ENCODE results near the gene ZSWIM8. TPM values are rescaled to one million over a fixed set of nuclear protein-coding genes. Genes with fewer than 3 reads are reported as not detected.
A peak's percentile ranks its signal among the peaks of the same experiment; 100 is the strongest.

Gene ZSWIM8
- polyA plus RNA-seq, 4 donors, result 44.5 to 465 (median 170) TPM

DNA sequence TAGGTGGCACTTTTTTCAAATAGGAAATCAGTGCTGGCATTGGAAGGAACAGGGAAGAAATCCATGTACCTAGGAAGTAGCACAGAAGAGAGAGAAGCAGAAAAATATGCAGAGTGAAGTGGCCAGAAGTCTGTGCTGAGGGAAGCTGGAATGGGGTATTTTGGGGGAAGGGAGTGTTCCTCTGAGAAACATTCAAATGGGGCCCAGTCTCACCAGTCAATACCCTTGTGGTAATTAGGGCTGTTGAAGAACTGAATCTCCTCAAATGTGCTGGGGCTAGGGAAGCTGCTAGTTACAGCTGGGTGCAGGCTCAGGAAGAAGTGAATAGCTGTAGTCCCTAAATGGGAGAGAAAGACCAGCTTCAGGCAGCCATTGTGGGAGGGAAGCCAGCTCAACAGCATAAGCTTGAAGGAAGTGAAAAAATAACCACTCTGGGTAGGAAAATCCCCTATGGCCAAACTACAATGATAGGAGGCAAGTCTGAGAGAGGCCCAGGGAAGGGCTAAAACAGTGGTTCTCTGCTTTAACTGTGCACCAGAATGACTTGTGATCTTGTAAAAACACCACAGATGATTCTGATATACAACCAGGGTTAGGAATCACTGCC is 18.4 kb downstream of the ZSWIM8 start:
- DNase-seq, result no peak
- Histone ChIP-seq H3K4me1 (ENCODE audit: control insufficient read depth in 3 of 3, insufficient read depth in 2 of 3, low read depth in 1 of 3, low read length in 2 of 3) (no peaks in the 10 kb centered on the region), H3K27me3 (ENCODE audit: control insufficient read depth in 3 of 3, insufficient read depth in 3 of 3, low read length in 3 of 3) (no peaks in the 10 kb centered on the region), H3K27ac (ENCODE audit: low read depth in 1 of 3, low read length in 2 of 3) (no peak overlapping the region), H3K9me3 (ENCODE audit: control insufficient read depth in 2 of 2, insufficient read depth in 1 of 2, low read depth in 1 of 2, low read length in 1 of 2) (no peaks in the 10 kb centered on the region), H3K4me3 (ENCODE audit: low read depth in 1 of 3, low read length in 3 of 3) (no peak overlapping the region), H3K36me3 (ENCODE audit: control insufficient read depth in 3 of 3, insufficient read depth in 2 of 3, low read depth in 1 of 3, low read length in 3 of 3) (peaks cover 25 to 96% (median 32%) of the 10 kb centered on the region in 3 donors)
- no peak for FAIRE-seq

DNA sequence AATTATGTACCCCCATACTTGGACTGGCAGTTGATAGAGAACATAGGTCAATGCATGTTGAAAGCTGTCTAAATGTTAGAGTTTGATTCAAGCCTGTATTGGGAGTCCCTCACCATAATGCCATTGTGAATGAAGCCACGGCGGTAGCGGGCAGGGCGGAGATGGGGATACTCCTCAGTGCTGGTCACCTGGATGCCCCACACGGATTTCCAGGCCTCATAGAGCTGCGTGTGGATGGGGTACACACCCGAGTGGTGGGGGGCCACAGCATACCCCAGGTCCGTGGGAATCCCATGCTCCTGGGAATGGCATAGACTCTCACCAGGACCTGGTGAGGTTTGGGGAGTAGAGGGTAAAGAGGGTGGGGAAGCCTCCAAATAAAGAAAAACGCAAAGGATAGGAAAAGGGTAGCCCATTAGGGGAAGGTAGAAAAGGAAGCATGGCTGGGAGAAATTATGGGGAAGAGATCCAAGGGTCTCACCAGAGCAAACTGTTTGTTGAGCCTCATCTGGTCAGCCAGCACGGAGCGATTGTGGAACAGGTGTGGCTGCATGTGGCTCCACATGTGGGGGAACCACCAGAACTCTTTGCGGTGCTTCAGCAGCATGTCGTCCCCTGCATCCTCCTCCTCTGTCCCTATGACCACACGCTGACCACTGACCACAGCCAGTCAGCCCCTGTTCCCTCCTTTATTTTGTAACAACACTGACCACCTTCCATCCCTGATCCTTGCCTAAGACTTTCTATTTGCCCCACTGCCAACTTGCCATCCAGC is 21.0 kb downstream of the ZSWIM8 start:
- 92 to 94% (median 93%) methylated on average over 14 of the region's 14 CpGs for WGBS, 3 donors
- H3K36me3 ChIP-seq (ENCODE audit: control insufficient read depth in 3 of 3, insufficient read depth in 2 of 3, low read depth in 1 of 3, low read length in 3 of 3), result peaks cover 7 to 78% (median 24%) of the 10 kb centered on the region in 3 donors
- DNase-seq (no peak), FAIRE-seq (no peak)
- peaks cover 0 to 4% (median 3%) of the 10 kb centered on the region in 3 donors for H3K4me1 ChIP-seq (ENCODE audit: control insufficient read depth in 3 of 3, insufficient read depth in 2 of 3, low read depth in 1 of 3, low read length in 2 of 3)
- no peak overlapping the region for H3K27ac ChIP-seq (ENCODE audit: low read depth in 1 of 3, low read length in 2 of 3)
- no peaks in the 10 kb centered on the region for H3K27me3 ChIP-seq (ENCODE audit: control insufficient read depth in 3 of 3, insufficient read depth in 3 of 3, low read length in 3 of 3)
- no peaks in the 10 kb centered on the region for H3K9me3 ChIP-seq (ENCODE audit: control insufficient read depth in 2 of 2, insufficient read depth in 1 of 2, low read depth in 1 of 2, low read length in 1 of 2)
- no peak overlapping the region for H3K4me3 ChIP-seq (ENCODE audit: low read depth in 1 of 3, low read length in 3 of 3)

DNA sequence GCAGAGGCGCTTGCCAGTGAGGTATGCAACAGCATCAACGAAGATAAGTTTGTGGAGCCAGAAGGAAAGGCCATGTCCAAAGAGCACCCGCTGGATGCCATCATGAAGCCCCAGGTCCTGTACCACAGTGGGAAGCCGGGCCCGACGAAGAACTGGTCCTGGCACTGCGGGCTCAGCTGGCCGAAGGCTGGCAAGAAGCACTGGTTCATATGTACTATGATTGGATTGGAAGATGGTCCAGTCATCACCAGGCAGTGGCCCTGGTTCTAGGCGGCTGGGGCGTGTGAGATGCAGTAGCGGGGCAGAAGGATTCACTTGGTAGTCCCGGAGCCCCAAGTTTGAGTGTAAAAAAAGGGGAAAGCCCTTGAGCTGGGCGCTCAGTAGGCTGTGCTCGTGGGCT is 22.1 kb downstream of the ZSWIM8 start:
- no peak for DNase-seq

GRCh38 chr10:73808021-73808815 is 22.8 kb downstream of the ZSWIM8 start:
- Histone ChIP-seq H3K27ac (ENCODE audit: low read depth in 1 of 3, low read length in 2 of 3) (no peak overlapping the region), H3K4me3 (ENCODE audit: low read depth in 1 of 3, low read length in 3 of 3) (no peak overlapping the region), H3K36me3 (ENCODE audit: control insufficient read depth in 3 of 3, insufficient read depth in 2 of 3, low read depth in 1 of 3, low read length in 3 of 3) (peaks cover 7 to 67% (median 15%) of the 10 kb centered on the region in 3 donors), H3K27me3 (ENCODE audit: control insufficient read depth in 3 of 3, insufficient read depth in 3 of 3, low read length in 3 of 3) (no peaks in the 10 kb centered on the region), H3K9me3 (ENCODE audit: control insufficient read depth in 2 of 2, insufficient read depth in 1 of 2, low read depth in 1 of 2, low read length in 1 of 2) (no peaks in the 10 kb centered on the region), H3K4me1 (ENCODE audit: control insufficient read depth in 3 of 3, insufficient read depth in 2 of 3, low read depth in 1 of 3, low read length in 2 of 3) (peaks cover 0 to 4% (median 3%) of the 10 kb centered on the region in 3 donors)
- DNase-seq (no peak), FAIRE-seq (no peak)
- 88 to 92% (median 91%) methylated on average over 14 to 16 of the region's 16 CpGs for WGBS, 3 donors

More for the DNA sequence above, 22.1 kb downstream of the ZSWIM8 start:
- Histone ChIP-seq H3K4me1 (ENCODE audit: control insufficient read depth in 3 of 3, insufficient read depth in 2 of 3, low read depth in 1 of 3, low read length in 2 of 3) (peaks cover 0 to 4% (median 3%) of the 10 kb centered on the region in 3 donors), H3K4me3 (ENCODE audit: low read depth in 1 of 3, low read length in 3 of 3) (no peak overlapping the region), H3K36me3 (ENCODE audit: control insufficient read depth in 3 of 3, insufficient read depth in 2 of 3, low read depth in 1 of 3, low read length in 3 of 3) (peaks cover 5 to 67% (median 19%) of the 10 kb centered on the region in 3 donors), H3K9me3 (ENCODE audit: control insufficient read depth in 2 of 2, insufficient read depth in 1 of 2, low read depth in 1 of 2, low read length in 1 of 2) (no peaks in the 10 kb centered on the region), H3K27me3 (ENCODE audit: control insufficient read depth in 3 of 3, insufficient read depth in 3 of 3, low read length in 3 of 3) (no peaks in the 10 kb centered on the region), H3K27ac (ENCODE audit: low read depth in 1 of 3, low read length in 2 of 3) (no peak overlapping the region)
- WGBS, 3 donors, result 94 to 96% (median 96%) methylated on average over 14 of the region's 14 CpGs
- no peak for FAIRE-seq

DNA sequence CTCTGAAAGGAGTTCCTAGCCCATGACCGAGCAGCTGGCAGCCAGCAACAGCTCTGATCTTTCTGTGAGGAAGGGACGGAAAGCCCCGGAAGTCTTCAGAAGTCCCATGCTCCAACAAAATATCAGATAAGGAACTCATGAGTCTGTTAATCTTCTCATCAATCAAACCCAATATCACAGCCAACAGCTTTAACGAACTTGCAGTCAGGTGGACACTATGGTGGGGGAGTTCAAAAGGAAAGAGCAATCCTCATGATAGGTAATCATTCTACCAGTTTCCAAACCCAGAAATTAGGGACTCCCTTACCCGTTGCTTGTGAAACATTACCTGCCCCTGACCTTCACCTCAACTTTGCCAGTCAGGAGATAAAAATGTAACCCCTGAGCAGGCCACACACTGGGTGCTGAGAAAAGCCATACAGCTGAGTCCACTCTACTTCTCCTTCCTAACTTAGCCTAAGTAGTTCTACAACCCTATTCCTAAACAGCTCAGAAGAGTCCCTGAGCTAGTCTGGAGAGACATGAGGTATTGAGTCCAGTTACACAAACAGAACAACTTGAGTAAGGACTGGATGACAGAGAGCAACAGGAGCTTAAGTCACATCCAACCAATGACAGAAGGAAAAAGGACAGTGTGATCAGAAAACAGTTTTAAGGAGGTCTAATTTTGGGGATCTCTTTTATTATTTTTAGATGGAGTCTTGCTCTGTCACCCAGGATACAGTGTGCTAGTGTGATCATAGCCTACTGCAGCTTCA is 23.8 kb downstream of the ZSWIM8 start:
- 59 to 77% (median 67%) methylated on average over 5 of the region's 5 CpGs for WGBS, 3 donors
- no peak for FAIRE-seq
- DNase-seq, result no peak

DNA sequence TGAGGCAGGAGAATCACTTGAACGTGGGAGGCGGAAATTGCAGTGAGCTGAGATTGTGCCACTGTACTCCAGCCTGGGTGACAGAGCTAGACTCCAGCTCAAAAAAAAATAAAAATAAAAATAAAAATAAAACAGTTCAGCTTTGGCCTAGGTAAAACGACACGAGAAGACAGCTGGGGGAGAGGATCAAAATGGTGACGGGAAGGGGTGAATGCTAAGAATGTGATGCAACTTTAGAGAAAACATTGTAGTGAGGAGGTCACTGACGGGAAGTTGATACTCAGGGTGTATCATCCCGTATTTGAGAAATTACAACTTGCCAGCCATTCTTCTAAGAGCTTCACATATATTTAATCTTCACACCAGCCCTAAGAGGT is 24.9 kb downstream of the ZSWIM8 start:
- DNase-seq (no peak), FAIRE-seq (no peak)
- no peaks in the 10 kb centered on the region for H3K27me3 ChIP-seq (ENCODE audit: control insufficient read depth in 3 of 3, insufficient read depth in 3 of 3, low read length in 3 of 3)
- peak overlapping the region in 1 of 3 donors; percentile 93 for H3K27ac ChIP-seq (ENCODE audit: low read depth in 1 of 3, low read length in 2 of 3)
- H3K9me3 ChIP-seq (ENCODE audit: control insufficient read depth in 2 of 2, insufficient read depth in 1 of 2, low read depth in 1 of 2, low read length in 1 of 2), result no peaks in the 10 kb centered on the region
- WGBS, 3 donors, result 64 to 79% (median 76%) methylated on average over 7 of the region's 7 CpGs
- peak overlapping the region; percentile 63 to 81 (median 65) for H3K4me3 ChIP-seq (ENCODE audit: low read depth in 1 of 3, low read length in 3 of 3)
- H3K4me1 ChIP-seq (ENCODE audit: control insufficient read depth in 3 of 3, insufficient read depth in 2 of 3, low read depth in 1 of 3, low read length in 2 of 3), result peaks cover 0 to 4% (median 3%) of the 10 kb centered on the region in 3 donors
- H3K36me3 ChIP-seq (ENCODE audit: control insufficient read depth in 3 of 3, insufficient read depth in 2 of 3, low read depth in 1 of 3, low read length in 3 of 3), result peaks cover 7 to 66% (median 13%) of the 10 kb centered on the region in 3 donors

More for the DNA sequence above, 23.8 kb downstream of the ZSWIM8 start:
- Histone ChIP-seq H3K9me3 (ENCODE audit: control insufficient read depth in 2 of 2, insufficient read depth in 1 of 2, low read depth in 1 of 2, low read length in 1 of 2) (no peaks in the 10 kb centered on the region), H3K4me3 (ENCODE audit: low read depth in 1 of 3, low read length in 3 of 3) (no peak overlapping the region), H3K4me1 (ENCODE audit: control insufficient read depth in 3 of 3, insufficient read depth in 2 of 3, low read depth in 1 of 3, low read length in 2 of 3) (peaks cover 0 to 4% (median 3%) of the 10 kb centered on the region in 3 donors), H3K27ac (ENCODE audit: low read depth in 1 of 3, low read length in 2 of 3) (no peak overlapping the region), H3K36me3 (ENCODE audit: control insufficient read depth in 3 of 3, insufficient read depth in 2 of 3, low read depth in 1 of 3, low read length in 3 of 3) (peaks cover 7 to 66% (median 11%) of the 10 kb centered on the region in 3 donors), H3K27me3 (ENCODE audit: control insufficient read depth in 3 of 3, insufficient read depth in 3 of 3, low read length in 3 of 3) (no peaks in the 10 kb centered on the region)

GRCh38 chr10:73810735-73811465 is 25.5 kb downstream of the ZSWIM8 start:
- no peak for FAIRE-seq
- DNase-seq, result peak in 1 of 2 donors; percentile 39
- Histone ChIP-seq H3K4me3 (ENCODE audit: low read depth in 1 of 3, low read length in 3 of 3) (peak overlapping the region; percentile 63 to 81 (median 65)), H3K27me3 (ENCODE audit: control insufficient read depth in 3 of 3, insufficient read depth in 3 of 3, low read length in 3 of 3) (no peaks in the 10 kb centered on the region), H3K4me1 (ENCODE audit: control insufficient read depth in 3 of 3, insufficient read depth in 2 of 3, low read depth in 1 of 3, low read length in 2 of 3) (peaks cover 0 to 4% (median 3%) of the 10 kb centered on the region in 3 donors), H3K36me3 (ENCODE audit: control insufficient read depth in 3 of 3, insufficient read depth in 2 of 3, low read depth in 1 of 3, low read length in 3 of 3) (peaks cover 4 to 60% (median 10%) of the 10 kb centered on the region in 3 donors), H3K9me3 (ENCODE audit: control insufficient read depth in 2 of 2, insufficient read depth in 1 of 2, low read depth in 1 of 2, low read length in 1 of 2) (no peaks in the 10 kb centered on the region), H3K27ac (ENCODE audit: low read depth in 1 of 3, low read length in 2 of 3) (peak overlapping the region; percentile 56 to 93 (median 76))
- 0 to 1% (median 0%) methylated on average over 35 to 63 of the region's 63 CpGs for WGBS, 3 donors

Data from small intestine (tissue), 7 donors.